Measurements from ENCODE around the gene DYNLL1. TPM values are rescaled to one million over a fixed set of nuclear protein-coding genes. Genes with fewer than 3 reads are reported as not detected.

The DYNLL1 gene
- total and polyA plus RNA-seq, 2 donors (not counting 1 experiment from before 2014, with no cell fraction given) = 289 to 616 TPM

DNA sequence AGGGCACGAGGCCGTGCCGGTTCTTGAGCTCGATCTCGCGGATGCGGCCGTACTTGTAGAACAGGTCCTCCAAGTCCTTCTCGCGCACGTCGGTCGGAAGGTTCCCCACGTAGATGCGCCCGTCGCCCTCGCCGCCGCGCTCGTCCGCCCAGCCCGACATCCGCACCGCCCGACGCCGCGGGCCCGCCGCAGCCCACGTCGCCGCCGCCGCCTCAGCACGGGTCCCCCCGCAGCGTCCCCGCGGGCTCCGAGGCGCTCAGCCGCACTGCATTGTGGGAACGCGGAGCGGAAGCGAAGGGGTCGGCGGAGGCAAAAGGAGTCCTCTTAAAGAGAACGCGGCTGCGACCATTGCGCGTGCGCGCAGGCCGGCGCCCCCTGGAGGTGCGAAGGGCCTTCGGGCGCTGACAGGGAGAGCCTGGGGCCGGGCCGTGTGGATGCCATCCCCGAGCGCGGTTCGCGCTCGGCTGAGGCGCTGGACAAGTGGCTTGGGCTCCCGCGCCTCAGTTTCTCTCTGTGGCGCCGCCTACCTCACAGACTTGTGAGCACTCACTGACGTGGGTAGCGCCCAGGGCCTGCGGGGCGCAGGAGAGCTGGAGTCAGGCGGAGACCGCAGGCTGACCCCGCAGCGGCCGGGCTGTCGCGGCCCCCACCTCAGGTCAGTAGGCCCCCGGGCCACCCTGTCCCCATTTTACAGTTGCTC, 26.3 kb upstream of the DYNLL1 start, which contains the start of gene SRSF9:
SRSF9 (minus strand) TSS at position 299 of the 700 bp plus-strand sequence; CDS start at position 160, 139 bp downstream.
- H3K4me3 ChIP-seq (replicated peaks in 1 of 4; ENCODE audit: control extremely low read depth in 1 of 4, insufficient read depth in 1 of 4, low read depth in 3 of 4, low read length in 4 of 4) = peak within 1 kb of the TSS; percentile 84 to 93 (median 88)
- no peaks in the 10 kb centered on the region for H3K9me3 ChIP-seq (ENCODE audit: control insufficient read depth, insufficient read depth, low read depth, low read length)
- peaks cover 6% of the 10 kb centered on the region for H3K4me1 ChIP-seq (ENCODE audit: control insufficient read depth, extremely low read depth, insufficient read depth, low read length)
- peaks cover 5% of the 10 kb centered on the region for H4K20me1 ChIP-seq (ENCODE audit: control insufficient read depth, extremely low read depth, insufficient read depth, low read length)
- TF ChIP-seq, protein P1, sequence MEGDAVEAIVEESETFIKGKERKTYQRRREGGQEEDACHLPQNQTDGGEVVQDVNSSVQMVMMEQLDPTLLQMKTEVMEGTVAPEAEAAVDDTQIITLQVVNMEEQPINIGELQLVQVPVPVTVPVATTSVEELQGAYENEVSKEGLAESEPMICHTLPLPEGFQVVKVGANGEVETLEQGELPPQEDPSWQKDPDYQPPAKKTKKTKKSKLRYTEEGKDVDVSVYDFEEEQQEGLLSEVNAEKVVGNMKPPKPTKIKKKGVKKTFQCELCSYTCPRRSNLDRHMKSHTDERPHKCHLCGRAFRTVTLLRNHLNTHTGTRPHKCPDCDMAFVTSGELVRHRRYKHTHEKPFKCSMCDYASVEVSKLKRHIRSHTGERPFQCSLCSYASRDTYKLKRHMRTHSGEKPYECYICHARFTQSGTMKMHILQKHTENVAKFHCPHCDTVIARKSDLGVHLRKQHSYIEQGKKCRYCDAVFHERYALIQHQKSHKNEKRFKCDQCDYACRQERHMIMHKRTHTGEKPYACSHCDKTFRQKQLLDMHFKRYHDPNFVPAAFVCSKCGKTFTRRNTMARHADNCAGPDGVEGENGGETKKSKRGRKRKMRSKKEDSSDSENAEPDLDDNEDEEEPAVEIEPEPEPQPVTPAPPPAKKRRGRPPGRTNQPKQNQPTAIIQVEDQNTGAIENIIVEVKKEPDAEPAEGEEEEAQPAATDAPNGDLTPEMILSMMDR (conservative IDR thresholded peaks at IDR 0.05 in 1 of 2, IDR thresholded peaks at IDR 0.05 in 1 of 2; ENCODE audit: low read depth in 1 of 2, low read length in 2 of 2) = peak; percentile 71 to 81
- no peak for TF ChIP-seq EZH2 (IDR thresholded peaks at IDR 0.05; ENCODE audit: low read length, missing control alignments)
- H3K27me3 ChIP-seq (ENCODE audit: control insufficient read depth, insufficient read depth, low read length) = no peaks in the 10 kb centered on the region
- peaks cover 3% of the 10 kb centered on the region for H3K36me3 ChIP-seq (ENCODE audit: control insufficient read depth, insufficient read depth, low read length)
- H2AFZ ChIP-seq (ENCODE audit: low read length) = peak within 1 kb of the TSS; percentile 95
- H3K4me2 ChIP-seq (ENCODE audit: extremely low read depth, insufficient read depth, low read length) = peak within 1 kb of the TSS; percentile 97
- peak within 1 kb of the TSS; percentile 92 for H3K9ac ChIP-seq (ENCODE audit: insufficient read depth, low read length)
- peak; percentile 95 to 98 for DNase-seq (ENCODE audit: low read depth in 2 of 2)
- peak within 1 kb of the TSS; percentile 76 for H3K27ac ChIP-seq (ENCODE audit: insufficient read depth, low read length)
- peaks cover 53% of the 10 kb centered on the region for H3K79me2 ChIP-seq (ENCODE audit: control insufficient read depth, insufficient read depth, low read length)

DNA sequence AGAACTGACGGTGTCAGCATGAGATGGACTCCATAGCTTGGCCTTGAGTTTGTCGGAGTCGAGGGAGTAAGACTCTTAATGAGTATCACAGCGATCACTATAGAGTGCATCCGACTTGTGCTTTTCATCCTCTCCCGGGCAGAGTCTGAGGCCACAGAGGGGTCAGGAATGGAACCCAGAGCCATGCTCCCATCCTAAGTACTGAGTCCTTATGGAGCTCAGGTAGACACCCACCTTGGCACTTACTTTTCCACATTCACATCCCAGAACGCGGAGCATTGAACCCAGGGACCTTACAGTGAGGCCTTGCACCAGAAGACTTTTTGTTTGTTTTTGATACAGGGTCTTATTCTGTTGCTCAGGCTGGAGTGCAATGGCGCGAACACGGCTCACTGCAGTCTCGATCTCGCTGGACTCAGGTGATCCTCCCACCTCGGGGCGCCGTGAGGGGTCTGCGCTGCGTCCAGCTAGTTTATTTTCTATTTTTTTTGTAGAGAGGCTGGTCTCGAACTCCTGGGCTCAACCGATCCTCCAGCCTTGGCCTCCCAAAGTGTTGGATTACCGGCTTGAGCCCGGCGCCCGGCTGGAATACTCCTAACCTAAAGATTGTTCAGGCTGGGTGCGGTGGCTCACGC, 25.6 kb upstream of the DYNLL1 start:
- Histone ChIP-seq H3K4me1 (ENCODE audit: control insufficient read depth, extremely low read depth, insufficient read depth, low read length) (peaks cover 9% of the 10 kb centered on the region), H3K27me3 (ENCODE audit: control insufficient read depth, insufficient read depth, low read length) (no peaks in the 10 kb centered on the region), H3K9ac (ENCODE audit: insufficient read depth, low read length) (peak overlapping the region; percentile 92), H3K4me2 (ENCODE audit: extremely low read depth, insufficient read depth, low read length) (peak overlapping the region; percentile 97), H3K36me3 (ENCODE audit: control insufficient read depth, insufficient read depth, low read length) (peaks cover 3% of the 10 kb centered on the region), H4K20me1 (ENCODE audit: control insufficient read depth, extremely low read depth, insufficient read depth, low read length) (peaks cover 5% of the 10 kb centered on the region), H3K9me3 (ENCODE audit: control insufficient read depth, insufficient read depth, low read depth, low read length) (no peaks in the 10 kb centered on the region), H3K4me3 (replicated peaks in 1 of 4; ENCODE audit: control extremely low read depth in 1 of 4, insufficient read depth in 1 of 4, low read depth in 3 of 4, low read length in 4 of 4) (peak overlapping the region; percentile 70 to 93 (median 86)), H3K27ac (ENCODE audit: insufficient read depth, low read length) (peak overlapping the region; percentile 76), H2AFZ (ENCODE audit: low read length) (peak overlapping the region; percentile 95), H3K79me2 (ENCODE audit: control insufficient read depth, insufficient read depth, low read length) (peaks cover 50% of the 10 kb centered on the region)
- peak in 1 of 2 donors; percentile 33 for DNase-seq (ENCODE audit: low read depth in 2 of 2)
- no peak for TF ChIP-seq EZH2 (IDR thresholded peaks at IDR 0.05; ENCODE audit: low read length, missing control alignments)
- TF ChIP-seq, protein P1 (conservative IDR thresholded peaks at IDR 0.05 in 1 of 2, IDR thresholded peaks at IDR 0.05 in 1 of 2; ENCODE audit: low read depth in 1 of 2, low read length in 2 of 2) = no peak

DNA sequence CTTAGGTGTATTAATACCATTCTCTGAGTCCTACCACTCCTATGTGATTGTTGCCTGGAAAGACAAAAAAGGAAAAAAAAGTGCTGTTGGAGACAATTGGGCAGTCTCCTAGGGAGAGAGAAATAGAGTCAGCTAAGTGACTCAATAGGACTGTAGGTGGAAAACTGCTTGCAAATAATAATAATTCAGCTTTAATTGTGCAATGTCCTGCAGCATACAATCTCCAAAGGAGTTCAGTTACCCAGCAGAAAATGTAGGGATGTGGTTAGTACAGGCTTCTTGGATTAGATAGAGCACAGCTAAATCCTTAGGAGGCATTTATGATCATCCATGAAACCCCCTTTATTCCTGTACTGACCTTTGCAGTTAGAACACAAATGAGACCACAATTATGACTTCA, 23.4 kb upstream of the DYNLL1 start:
- H3K4me2 ChIP-seq (ENCODE audit: extremely low read depth, insufficient read depth, low read length) = no peak overlapping the region

More for the DNA sequence above, 23.4 kb upstream of the DYNLL1 start:
- Histone ChIP-seq H3K9ac (ENCODE audit: insufficient read depth, low read length) (no peak overlapping the region), H3K4me3 (replicated peaks in 1 of 4; ENCODE audit: control extremely low read depth in 1 of 4, insufficient read depth in 1 of 4, low read depth in 3 of 4, low read length in 4 of 4) (no peak overlapping the region), H3K27me3 (ENCODE audit: control insufficient read depth, insufficient read depth, low read length) (no peaks in the 10 kb centered on the region), H4K20me1 (ENCODE audit: control insufficient read depth, extremely low read depth, insufficient read depth, low read length) (peaks cover under 1% of the 10 kb centered on the region), H3K79me2 (ENCODE audit: control insufficient read depth, insufficient read depth, low read length) (peaks cover 28% of the 10 kb centered on the region), H2AFZ (ENCODE audit: low read length) (no peak overlapping the region), H3K4me1 (ENCODE audit: control insufficient read depth, extremely low read depth, insufficient read depth, low read length) (peaks cover 9% of the 10 kb centered on the region), H3K36me3 (ENCODE audit: control insufficient read depth, insufficient read depth, low read length) (no peaks in the 10 kb centered on the region), H3K9me3 (ENCODE audit: control insufficient read depth, insufficient read depth, low read depth, low read length) (no peaks in the 10 kb centered on the region), H3K27ac (ENCODE audit: insufficient read depth, low read length) (no peak overlapping the region)
- no peak for DNase-seq (ENCODE audit: low read depth in 2 of 2)
- TF ChIP-seq EZH2 (IDR thresholded peaks at IDR 0.05; ENCODE audit: low read length, missing control alignments) = no peak
- TF ChIP-seq, protein P1 (conservative IDR thresholded peaks at IDR 0.05 in 1 of 2, IDR thresholded peaks at IDR 0.05 in 1 of 2; ENCODE audit: low read depth in 1 of 2, low read length in 2 of 2) = no peak

All from fibroblast of lung (primary cell).